A673 (cell line): Measurements from ENCODE around the gene RECQL5. TPM values are rescaled to one million over a fixed set of nuclear protein-coding genes. Genes with fewer than 3 reads are reported as not detected.
A peak's percentile ranks its signal among the peaks of the same experiment; 100 is the strongest.

Experiments used
- BruUV-seq: library from RNA; stranded (reverse); fragments of 400-500 nt; replicated peaks from 2 replicates; lab custom pipeline; 2021; lab: Mats Ljungman, UMichigan
- CTCF ChIA-PET: fragments of 300-600 bp; sonication (Branson Sonifier 250); formaldehyde crosslinking; loops from one replicate; lab custom pipeline; 2022; ENCODE audit warnings: antibody characterized with exemption; lab: Charles Lee
- POLR2A ChIA-PET: fragments of 300-600 bp; sonication (Branson Sonifier 250); formaldehyde crosslinking; loops from one replicate; lab custom pipeline; 2022; ENCODE audit warnings: antibody characterized with exemption; ENCODE audit not compliant: low non-redundant PET; lab: Charles Lee
- DNase-seq: peaks from one replicate; pipeline ENCODE4 v3.0.0-alpha.2; 2015; ENCODE audit warnings: low spot score
- H3K27ac ChIP-seq: fragments of 200-600 bp; sonication (generic); 2 replicates; pipeline ENCODE4 v1.5.1; 2016; ENCODE audit warnings: mixed run types, low read depth, mild to moderate bottlenecking, mixed read lengths, antibody characterized with exemption, low read length; ENCODE audit not compliant: poor library complexity, severe bottlenecking
- H3K27me3 ChIP-seq: fragments of 200-600 bp; sonication (generic); replicated peaks from 2 replicates; pipeline ENCODE4 v1.6.1; 2017; ENCODE audit warnings: mixed run types, low read depth, mild to moderate bottlenecking, mixed read lengths, antibody characterized with exemption, low read length; ENCODE audit not compliant: insufficient read depth, poor library complexity
- H3K36me3 ChIP-seq: fragments of 200-600 bp; sonication (generic); 2 replicates; pipeline ENCODE4 v1.6.1; 2016; ENCODE audit warnings: mixed run types, mild to moderate bottlenecking, mixed read lengths, antibody characterized with exemption, low read length; ENCODE audit not compliant: insufficient read depth, poor library complexity, severe bottlenecking
- H3K4me1 ChIP-seq: fragments of 200-600 bp; sonication (generic); 2 replicates; pipeline ENCODE4 v1.6.1; 2017; ENCODE audit warnings: mixed run types, mild to moderate bottlenecking, mixed read lengths, antibody characterized with exemption, low read length; ENCODE audit not compliant: insufficient read depth, poor library complexity, severe bottlenecking
- H3K4me3 ChIP-seq: fragments of 200-600 bp; sonication (generic); 2 replicates; pipeline ENCODE4 v1.5.1; 2016; ENCODE audit warnings: low read depth, mixed run types, mild to moderate bottlenecking, mixed read lengths, low read length; ENCODE audit not compliant: poor library complexity, severe bottlenecking
- H3K9me3 ChIP-seq: fragments of 200-600 bp; sonication (generic); 2 replicates; pipeline ENCODE4 v1.6.1; 2016; ENCODE audit warnings: mixed run types, low read depth, mild to moderate bottlenecking, mixed read lengths, antibody characterized with exemption, low read length; ENCODE audit not compliant: poor library complexity, severe bottlenecking
- CTCF ChIP-seq: fragments of 300-800, 200-600 bp; sonication (generic); conservative IDR thresholded peaks from 2 replicates; pipeline ENCODE4 v1.5.1; 2017; ENCODE audit warnings: low read depth, mild to moderate bottlenecking, antibody characterized with exemption, low read length, moderate library complexity, mixed read lengths
- EZH2 ChIP-seq: fragments of 200-600 bp; sonication (generic); IDR thresholded peaks from 2 replicates; pipeline ENCODE4 v1.6.1; 2017; ENCODE audit warnings: borderline replicate concordance, low read depth, mild to moderate bottlenecking, mixed read lengths, antibody characterized with exemption, low read length; ENCODE audit not compliant: poor library complexity, severe bottlenecking
- intact Hi-C: fragments of 100-400 bp; cut with micrococcal nuclease; formaldehyde crosslinking; loops from one replicate; pipeline ENCODE4 v1.10.0; 2022; ENCODE audit not compliant: unreplicated experiment
- total RNA-seq: library from RNA; stranded (reverse); gene quantifications from 2 replicates; pipeline ENCODE4 v1.2.3, GENCODE V29; 2021

RECQL5 gene
- total RNA-seq, 1 experiment from 2014 or later = 30.6 TPM

GRCh38 chr17:75615301-75615700 lies 51.7 kb downstream of the RECQL5 start:
- POLR2A ChIA-PET = no interaction called here
- DNase-seq = no peak
- H3K36me3 ChIP-seq = no peaks in the 10 kb centered on the region

GRCh38 chr17:75614556-75615270 lies 52.2 kb downstream of the RECQL5 start:
- ChIA-PET POLR2A (no interaction called here), CTCF (interaction anchor here (0.8 kb wide), 1 partner anchor 133 kb away, joined by 3 read pairs; no protein-coding TSS in a partner anchor)
- DNase-seq = no peak
- no peaks in the 10 kb centered on the region for H3K36me3 ChIP-seq
- H3K27me3 ChIP-seq = no peaks in the 10 kb centered on the region
- no peaks in the 10 kb centered on the region for H3K4me1 ChIP-seq
- no peak overlapping the region for H3K4me3 ChIP-seq
- no peak for TF ChIP-seq CTCF
- TF ChIP-seq EZH2 = no peak
- no peak overlapping the region for H3K27ac ChIP-seq
- intact Hi-C loops = no loop called here
- BruUV-seq = no TSS peak
- H3K9me3 ChIP-seq = no peaks in the 10 kb centered on the region

More at GRCh38 chr17:75615301-75615700, 51.7 kb downstream of the RECQL5 start:
- no peaks in the 10 kb centered on the region for H3K27me3 ChIP-seq
- H3K9me3 ChIP-seq = no peaks in the 10 kb centered on the region
- no peak overlapping the region for H3K4me3 ChIP-seq
- intact Hi-C loops = no loop called here
- no peaks in the 10 kb centered on the region for H3K4me1 ChIP-seq
- BruUV-seq = no TSS peak
- CTCF ChIA-PET = no interaction called here
- H3K27ac ChIP-seq = no peak overlapping the region
- TF ChIP-seq CTCF (no peak), EZH2 (no peak)

GRCh38 chr17:75614006-75614405 lies 52.9 kb downstream of the RECQL5 start:
- CTCF ChIA-PET = interaction anchor here (0.8 kb wide), 1 partner anchor 134 kb away, joined by 3 read pairs; no protein-coding TSS in a partner anchor
- DNase-seq = no peak

More at GRCh38 chr17:75614006-75614405, 52.9 kb downstream of the RECQL5 start:
- POLR2A ChIA-PET = no interaction called here
- TF ChIP-seq EZH2 (no peak), CTCF (peak; percentile 33; the same call in 1 of the 2 replicates)
- Histone ChIP-seq H3K4me1 (no peaks in the 10 kb centered on the region), H3K27me3 (no peaks in the 10 kb centered on the region), H3K36me3 (no peaks in the 10 kb centered on the region), H3K4me3 (no peak overlapping the region), H3K9me3 (no peaks in the 10 kb centered on the region), H3K27ac (no peak overlapping the region)
- no TSS peak for BruUV-seq
- intact Hi-C loops = no loop called here
